ENCODE results near the gene CEP44. TPM values are rescaled to one million over a fixed set of nuclear protein-coding genes. Genes with fewer than 3 reads are reported as not detected.

Gene CEP44
- total RNA-seq, 1 experiment from 2014 or later, result 11.5 TPM

- ATAC-seq (no peak), DNase-seq (ENCODE audit: low read depth, low spot score) (no peak)
- no peaks in the 10 kb centered on the region for H3K36me3 ChIP-seq (ENCODE audit: control insufficient read depth in 1 of 2, insufficient read depth in 2 of 2, low read length in 2 of 2)
- intact Hi-C loops (cut with micrococcal nuclease), result no loop called here
- H3K79me2 ChIP-seq (ENCODE audit: insufficient read depth, low read length), result no peaks in the 10 kb centered on the region
- ChIA-PET RAD21 (ENCODE audit: low non-redundant PET in 1 of 2, low total read pairs in 2 of 2, uncharacterized antibody in 2 of 2, unreplicated experiment in 2 of 2) (no interaction called here), CTCF (no interaction called here), POLR2A (no interaction called here)
- H3K9me3 ChIP-seq (ENCODE audit: control insufficient read depth in 1 of 2, insufficient read depth in 1 of 2, low read depth in 1 of 2, low read length in 2 of 2), result no peaks in the 10 kb centered on the region
- no peak overlapping the region for H3K4me3 ChIP-seq (replicated peaks in 1 of 2; ENCODE audit: low read depth in 1 of 2, low read length in 2 of 2)
- no peak overlapping the region for H3K9ac ChIP-seq (ENCODE audit: low read length)
- H3K4me1 ChIP-seq (ENCODE audit: control insufficient read depth in 1 of 2, insufficient read depth in 2 of 2, low read length in 2 of 2), result no peaks in the 10 kb centered on the region
- no peak overlapping the region for H3K4me2 ChIP-seq (ENCODE audit: low read length)
- TF ChIP-seq ZFX (IDR thresholded peaks at IDR 0.05) (no peak), ZBTB33 (IDR thresholded peaks at IDR 0.05; ENCODE audit: extremely low read depth, insufficient replicate concordance, low read length) (no peak)
- no peaks in the 10 kb centered on the region for H3K27me3 ChIP-seq (ENCODE audit: insufficient read depth, low read length)
- H3K9me2 ChIP-seq (ENCODE audit: insufficient read depth), result no peaks in the 10 kb centered on the region
- H3K27ac ChIP-seq (ENCODE audit: low read depth, low read length), result no peak overlapping the region
- no peak overlapping the region for H2AFZ ChIP-seq (ENCODE audit: low read depth, low read length, poor library complexity, severe bottlenecking)
- BruUV-seq (replicated peaks), result no TSS peak
- no peaks in the 10 kb centered on the region for H4K20me1 ChIP-seq (ENCODE audit: insufficient read depth)
Measured at GRCh38 chr4:174380699-174381439, 97.2 kb downstream of the CEP44 start.

- TF ChIP-seq SP1 (IDR thresholded peaks at IDR 0.05; ENCODE audit: low read depth) (no peak), ZNF274 (IDR thresholded peaks at IDR 0.05; ENCODE audit: low read depth, low read length) (no peak), CBX3 (IDR thresholded peaks at IDR 0.05; ENCODE audit: low read depth) (no peak), POLR2AphosphoS5 (IDR thresholded peaks at IDR 0.05; ENCODE audit: low read depth, low read length) (no peak), SRF (IDR thresholded peaks at IDR 0.05; ENCODE audit: low read depth) (no peak), EGR1 (IDR thresholded peaks at IDR 0.05; ENCODE audit: low read depth) (no peak), ATF3 (IDR thresholded peaks at IDR 0.05) (no peak), CEBPB (IDR thresholded peaks at IDR 0.05; ENCODE audit: low read depth) (no peak), ELF1 (IDR thresholded peaks at IDR 0.05; ENCODE audit: borderline replicate concordance, low read depth) (no peak), ZBTB33 (IDR thresholded peaks at IDR 0.05; ENCODE audit: extremely low read depth, insufficient replicate concordance, low read length) (no peak)
- intact Hi-C loops (cut with micrococcal nuclease), result no loop called here
- Histone ChIP-seq H2AFZ (ENCODE audit: low read depth, low read length, poor library complexity, severe bottlenecking) (no peak overlapping the region), H3K4me1 (ENCODE audit: control insufficient read depth in 1 of 2, insufficient read depth in 2 of 2, low read length in 2 of 2) (no peaks in the 10 kb centered on the region), H3K9me3 (ENCODE audit: control insufficient read depth in 1 of 2, insufficient read depth in 1 of 2, low read depth in 1 of 2, low read length in 2 of 2) (no peaks in the 10 kb centered on the region), H4K20me1 (ENCODE audit: insufficient read depth) (no peaks in the 10 kb centered on the region), H3K4me3 (replicated peaks in 1 of 2; ENCODE audit: low read depth in 1 of 2, low read length in 2 of 2) (no peak overlapping the region), H3K27ac (ENCODE audit: low read depth, low read length) (no peak overlapping the region), H3K9me2 (ENCODE audit: insufficient read depth) (no peaks in the 10 kb centered on the region), H3K27me3 (ENCODE audit: insufficient read depth, low read length) (no peaks in the 10 kb centered on the region), H3K36me3 (ENCODE audit: control insufficient read depth in 1 of 2, insufficient read depth in 2 of 2, low read length in 2 of 2) (no peaks in the 10 kb centered on the region), H3K9ac (ENCODE audit: low read length) (no peak overlapping the region), H3K4me2 (ENCODE audit: low read length) (no peak overlapping the region), H3K79me2 (ENCODE audit: insufficient read depth, low read length) (no peaks in the 10 kb centered on the region)
- RAD21 ChIA-PET (ENCODE audit: low non-redundant PET in 1 of 2, low total read pairs in 2 of 2, uncharacterized antibody in 2 of 2, unreplicated experiment in 2 of 2), result no interaction called here
- BruUV-seq (replicated peaks), result no TSS peak
- CTCF ChIA-PET, result no interaction called here
- DNase-seq (ENCODE audit: low read depth, low spot score) (no peak), ATAC-seq (no peak)
- POLR2A ChIA-PET, result no interaction called here
Measured at GRCh38 chr4:174381440-174381800, 97.7 kb downstream of the CEP44 start.
